PC-3 (cell line): ENCODE data around the gene AMN. TPM values are rescaled to one million over a fixed set of nuclear protein-coding genes. Genes with fewer than 3 reads are reported as not detected.

ENCODE experiments used
- ATAC-seq: fragments of 200-7000 bp; cut with Tn5 transposase; 2 replicates; pipeline ENCODE4 v1.9.1; 2020; ENCODE audit warnings: mild to moderate bottlenecking, moderate library complexity
- BruUV-seq: library from RNA; stranded (reverse); fragments of 400-500 nt; replicated peaks from 2 replicates; lab custom pipeline; 2021; lab: Mats Ljungman, UMichigan
- CTCF ChIA-PET: fragments of 300-600 bp; sonication (Branson Sonifier 250); formaldehyde crosslinking; loops from one replicate; lab custom pipeline; 2022; ENCODE audit warnings: antibody characterized with exemption; lab: Charles Lee
- POLR2A ChIA-PET: fragments of 300-600 bp; sonication (Branson Sonifier 250); formaldehyde crosslinking; loops from one replicate; lab custom pipeline; 2022; ENCODE audit warnings: antibody characterized with exemption; ENCODE audit not compliant: unreplicated experiment; lab: Charles Lee
- DNase-seq: peaks from one replicate; pipeline ENCODE4 v3.0.0-alpha.2; 2015
- H2AFZ ChIP-seq: fragments of 300-600 bp; sonication (generic); 2 replicates; pipeline ENCODE4 v1.6.0; 2016; ENCODE audit warnings: antibody characterized with exemption, low read length
- H3F3A ChIP-seq: fragments of 300-600 bp; sonication (generic); one replicate; pipeline ENCODE4 v1.6.0; 2017; ENCODE audit warnings: antibody characterized with exemption, low read length, control low read depth, mild to moderate bottlenecking; ENCODE audit not compliant: unreplicated experiment
- H3K27ac ChIP-seq: fragments of 300-600 bp; sonication (generic); 2 replicates; pipeline ENCODE4 v1.5.1; 2016; ENCODE audit warnings: mild to moderate bottlenecking, low read length
- H3K27me3 ChIP-seq: fragments of 300-600 bp; sonication (generic); 2 replicates; pipeline ENCODE4 v1.6.1; 2016; ENCODE audit warnings: low read length, mixed read lengths
- H3K36me3 ChIP-seq: fragments of 300-600 bp; sonication (generic); 2 replicates; pipeline ENCODE4 v1.6.1; 2016; ENCODE audit warnings: low read depth, mixed run types, low read length, mixed read lengths
- H3K4me1 ChIP-seq: fragments of 300-600 bp; sonication (generic); 2 replicates; pipeline ENCODE4 v1.5.1; 2016; ENCODE audit warnings: low read length; ENCODE audit not compliant: insufficient read depth
- H3K4me2 ChIP-seq: fragments of 300-600 bp; sonication (generic); 2 replicates; pipeline ENCODE4 v1.6.0; 2016; ENCODE audit warnings: low read length
- H3K4me3 ChIP-seq: fragments of 300-600 bp; sonication (generic); 2 replicates; pipeline ENCODE4 v1.5.1; 2016; ENCODE audit warnings: mild to moderate bottlenecking, low read length, mixed read lengths
- H3K79me2 ChIP-seq: fragments of 300-600 bp; sonication (generic); 2 replicates; pipeline ENCODE4 v1.6.1; 2017; ENCODE audit warnings: low read length, mixed read lengths
- H3K9ac ChIP-seq: fragments of 300-600 bp; sonication (generic); 2 replicates; pipeline ENCODE4 v1.6.0; 2016; ENCODE audit warnings: mild to moderate bottlenecking, low read length
- H3K9me2 ChIP-seq: fragments of 300-600 bp; sonication (generic); replicated peaks from 2 replicates; pipeline ENCODE4 v1.6.1; 2016; ENCODE audit warnings: mixed run types, low read length, mixed read lengths
- H3K9me3 ChIP-seq: fragments of 300-600 bp; sonication (generic); 2 replicates; pipeline ENCODE4 v1.6.1; 2016; ENCODE audit warnings: low read length, mixed read lengths
- H4K20me1 ChIP-seq: fragments of 300-600 bp; sonication (generic); 2 replicates; pipeline ENCODE4 v1.6.1; 2016; ENCODE audit warnings: low read length, mixed read lengths
- CTCF ChIP-seq: fragments of 300-600 bp; sonication (generic); conservative IDR thresholded peaks from 2 replicates; pipeline ENCODE4 v1.5.1; 2017; ENCODE audit warnings: antibody characterized with exemption, low read depth, mild to moderate bottlenecking, low read length
- EZH2 ChIP-seq: fragments of 300-600 bp; sonication (generic); IDR thresholded peaks from one replicate; pipeline ENCODE4 v1.6.1; 2017; ENCODE audit warnings: antibody characterized with exemption, mild to moderate bottlenecking, low read length; ENCODE audit not compliant: unreplicated experiment
- EZH2phosphoT487 ChIP-seq: fragments of 300-600 bp; sonication (generic); IDR thresholded peaks from 2 replicates; pipeline ENCODE4 v1.6.1; 2018; ENCODE audit warnings: mild to moderate bottlenecking, antibody characterized with exemption, low read length, borderline replicate concordance
- intact Hi-C: fragments of 100-400 bp; cut with micrococcal nuclease; formaldehyde crosslinking; loops from 2 replicates; pipeline ENCODE4 v1.9.0; 2023
- total RNA-seq: library from RNA; depleted of rRNA; stranded (reverse); fragments of >200 nt; gene quantifications from 2 replicates; pipeline ENCODE4 v1.2.3, GENCODE V29; 2014

AMN gene
- total RNA-seq, 1 experiment from 2014 or later, result not detected

GRCh38 chr14:102973706-102974285 is 51.3 kb downstream of the AMN start:
- H3K27me3 ChIP-seq, result no peaks in the 10 kb centered on the region
- no peaks in the 10 kb centered on the region for H3K9me2 ChIP-seq
- H3K4me2 ChIP-seq, result no peak overlapping the region
- intact Hi-C loops, result no loop called here
- POLR2A ChIA-PET, result no interaction called here
- no peak overlapping the region for H3K9ac ChIP-seq
- no peak overlapping the region for H3K4me3 ChIP-seq
- H3K27ac ChIP-seq, result no peak overlapping the region
- CTCF ChIA-PET, result interaction anchor here (0.6 kb wide), 1 partner anchor 18 kb away, joined by 3 read pairs; no protein-coding TSS in a partner anchor
- DNase-seq (no peak), ATAC-seq (no peak)
- H4K20me1 ChIP-seq, result no peaks in the 10 kb centered on the region
- H3K79me2 ChIP-seq, result no peaks in the 10 kb centered on the region
- no peaks in the 10 kb centered on the region for H3K4me1 ChIP-seq
- H3K9me3 ChIP-seq, result no peaks in the 10 kb centered on the region
- no TSS peak for BruUV-seq
- H3F3A ChIP-seq, result no peaks in the 10 kb centered on the region
- H3K36me3 ChIP-seq, result peaks cover 44% of the 10 kb centered on the region
- TF ChIP-seq CTCF (no peak), EZH2 (no peak), EZH2phosphoT487 (no peak)
- no peak overlapping the region for H2AFZ ChIP-seq

- H3K9me2 ChIP-seq, result no peaks in the 10 kb centered on the region
- H3K4me2 ChIP-seq, result no peak overlapping the region
- H3F3A ChIP-seq, result no peaks in the 10 kb centered on the region
- CTCF ChIA-PET, result no interaction called here
- BruUV-seq, result no TSS peak
- H3K9me3 ChIP-seq, result no peaks in the 10 kb centered on the region
- H3K9ac ChIP-seq, result no peak overlapping the region
- intact Hi-C loops, result no loop called here
- no peak overlapping the region for H2AFZ ChIP-seq
- no peaks in the 10 kb centered on the region for H3K79me2 ChIP-seq
- H3K27ac ChIP-seq, result no peak overlapping the region
- DNase-seq, result no peak
- POLR2A ChIA-PET, result no interaction called here
- TF ChIP-seq EZH2phosphoT487, result no peak
- peak; percentile 25; the same call in 1 of the 2 replicates for TF ChIP-seq CTCF
- H3K4me1 ChIP-seq, result no peaks in the 10 kb centered on the region
- no peak for ATAC-seq
- no peak overlapping the region for H3K4me3 ChIP-seq
- peaks cover 41% of the 10 kb centered on the region; the same call in 1 of the 2 replicates for H3K36me3 ChIP-seq
- H3K27me3 ChIP-seq, result no peaks in the 10 kb centered on the region
- H4K20me1 ChIP-seq, result no peaks in the 10 kb centered on the region
These were observed 53.2 kb downstream of the AMN start for GRCh38 chr14:102975662-102976061.

- CTCF ChIA-PET, result no interaction called here
- no peak overlapping the region for H2AFZ ChIP-seq
- no peaks in the 10 kb centered on the region for H3F3A ChIP-seq
- H3K4me1 ChIP-seq, result no peaks in the 10 kb centered on the region
- peaks cover 35% of the 10 kb centered on the region; the same call in 1 of the 2 replicates for H3K36me3 ChIP-seq
- H3K27me3 ChIP-seq, result no peaks in the 10 kb centered on the region
- H3K27ac ChIP-seq, result no peak overlapping the region
- TF ChIP-seq EZH2phosphoT487, result no peak
- TF ChIP-seq EZH2, result no peak
- no peak for TF ChIP-seq CTCF
- no peak overlapping the region for H3K4me2 ChIP-seq
- no peak for DNase-seq
- H3K79me2 ChIP-seq, result no peaks in the 10 kb centered on the region
- H3K9ac ChIP-seq, result no peak overlapping the region
- H3K4me3 ChIP-seq, result no peak overlapping the region
- BruUV-seq, result no TSS peak
- no peaks in the 10 kb centered on the region for H3K9me3 ChIP-seq
- POLR2A ChIA-PET, result no interaction called here
- no peaks in the 10 kb centered on the region for H3K9me2 ChIP-seq
- no peak for ATAC-seq
- no peaks in the 10 kb centered on the region for H4K20me1 ChIP-seq
- intact Hi-C loops, result no loop called here
These were observed 55.0 kb downstream of the AMN start for GRCh38 chr14:102977475-102977874.
